Progenitor cell of endocrine pancreas (in vitro differentiated cells): ENCODE measurements around the gene IL6ST. TPM values are rescaled to one million over a fixed set of nuclear protein-coding genes. Genes with fewer than 3 reads are reported as not detected.

ENCODE experiments used
- DNase-seq: peaks from one replicate; pipeline ENCODE4 v3.0.0; 2021; ENCODE audit warnings: low spot score; ENCODE audit not compliant: unreplicated experiment
- H3K27ac Mint-ChIP-seq: 2 replicates; pipeline ENCODE4 v1.8.0; 2021; ENCODE audit warnings: mild to moderate bottlenecking, moderate library complexity, mixed read lengths
- H3K27me3 Mint-ChIP-seq: 2 replicates; pipeline ENCODE4 v1.8.0; 2021; ENCODE audit warnings: mixed read lengths
- H3K36me3 Mint-ChIP-seq: 2 replicates; pipeline ENCODE4 v1.8.0; 2022; ENCODE audit warnings: mixed read lengths; ENCODE audit not compliant: insufficient read depth
- H3K4me1 Mint-ChIP-seq: 2 replicates; pipeline ENCODE4 v1.8.0; 2021; ENCODE audit warnings: low read depth, mixed read lengths
- H3K4me3 Mint-ChIP-seq: 2 replicates; pipeline ENCODE4 v1.8.0; 2021; ENCODE audit warnings: low read depth, mild to moderate bottlenecking, moderate library complexity, mixed read lengths
- H3K9me3 Mint-ChIP-seq: 2 replicates; pipeline ENCODE4 v1.8.0; 2021; ENCODE audit warnings: low read depth, mixed read lengths
- total RNA-seq: library from RNA; stranded (reverse); gene quantifications from 2 replicates; pipeline ENCODE4 v1.2.1, GENCODE V29; 2021
- TF ChIP-seq, protein P1 (sequence below): fragments of 200-600 bp; sonication (generic); IDR thresholded peaks from one replicate; pipeline ENCODE4 v1.5.0; 2021; ENCODE audit warnings: antibody characterized with exemption, mild to moderate bottlenecking; ENCODE audit not compliant: unreplicated experiment

IL6ST gene
- total RNA-seq, 1 donor from 2014 or later: 53.2 TPM

DNA sequence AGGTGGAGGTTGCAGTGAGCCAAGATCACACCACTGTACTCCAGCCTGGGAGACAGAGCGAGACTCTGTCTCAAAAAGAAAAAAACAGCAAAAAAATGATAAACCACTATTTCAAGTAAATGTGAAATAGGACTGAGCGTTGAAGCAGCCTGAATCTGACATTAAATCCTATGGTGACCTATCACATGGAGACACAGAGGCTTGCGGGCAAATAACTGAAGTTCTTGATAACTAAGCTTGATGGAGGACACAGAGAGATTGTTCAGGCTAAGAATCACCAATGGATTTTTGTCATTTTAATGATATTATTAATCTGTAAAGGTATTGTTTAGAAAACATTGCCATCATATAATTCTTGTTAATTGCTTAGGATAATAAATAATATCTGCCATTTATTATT lies 15.7 kb upstream of the IL6ST start:
- Mint-ChIP-seq H3K4me3 (no peak overlapping the region), H3K4me1 (peaks cover 9% of the 10 kb centered on the region)

DNA sequence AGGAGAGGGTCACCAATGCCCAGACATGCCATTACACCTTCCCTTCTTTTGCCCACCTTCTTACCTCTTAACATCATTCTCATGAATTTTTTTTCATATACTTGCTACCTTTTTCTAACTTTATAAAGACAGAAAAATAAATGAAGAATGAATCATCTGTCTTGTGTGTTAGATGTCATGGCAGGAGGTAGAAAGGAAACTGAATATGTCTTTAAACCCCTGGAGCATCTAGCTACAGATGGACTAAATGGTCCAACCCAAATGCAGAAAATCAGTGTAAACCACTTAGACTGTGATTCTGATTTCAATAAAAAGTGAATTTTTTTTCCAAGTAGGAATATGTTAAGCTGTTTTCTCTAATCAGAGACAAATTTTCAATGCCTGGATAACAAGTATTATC lies 11.8 kb upstream of the IL6ST start:
- Mint-ChIP-seq H3K36me3 (no peaks in the 10 kb centered on the region), H3K9me3 (peaks cover 6% of the 10 kb centered on the region), H3K4me1 (peaks cover 11% of the 10 kb centered on the region), H3K4me3 (no peak overlapping the region), H3K27ac (no peak overlapping the region), H3K27me3 (no peaks in the 10 kb centered on the region)
- no peak for DNase-seq
- TF ChIP-seq, protein P1, sequence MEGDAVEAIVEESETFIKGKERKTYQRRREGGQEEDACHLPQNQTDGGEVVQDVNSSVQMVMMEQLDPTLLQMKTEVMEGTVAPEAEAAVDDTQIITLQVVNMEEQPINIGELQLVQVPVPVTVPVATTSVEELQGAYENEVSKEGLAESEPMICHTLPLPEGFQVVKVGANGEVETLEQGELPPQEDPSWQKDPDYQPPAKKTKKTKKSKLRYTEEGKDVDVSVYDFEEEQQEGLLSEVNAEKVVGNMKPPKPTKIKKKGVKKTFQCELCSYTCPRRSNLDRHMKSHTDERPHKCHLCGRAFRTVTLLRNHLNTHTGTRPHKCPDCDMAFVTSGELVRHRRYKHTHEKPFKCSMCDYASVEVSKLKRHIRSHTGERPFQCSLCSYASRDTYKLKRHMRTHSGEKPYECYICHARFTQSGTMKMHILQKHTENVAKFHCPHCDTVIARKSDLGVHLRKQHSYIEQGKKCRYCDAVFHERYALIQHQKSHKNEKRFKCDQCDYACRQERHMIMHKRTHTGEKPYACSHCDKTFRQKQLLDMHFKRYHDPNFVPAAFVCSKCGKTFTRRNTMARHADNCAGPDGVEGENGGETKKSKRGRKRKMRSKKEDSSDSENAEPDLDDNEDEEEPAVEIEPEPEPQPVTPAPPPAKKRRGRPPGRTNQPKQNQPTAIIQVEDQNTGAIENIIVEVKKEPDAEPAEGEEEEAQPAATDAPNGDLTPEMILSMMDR: no peak

More for the DNA sequence above, 15.7 kb upstream of the IL6ST start:
- Mint-ChIP-seq H3K27me3 (no peaks in the 10 kb centered on the region), H3K36me3 (no peaks in the 10 kb centered on the region), H3K9me3 (no peaks in the 10 kb centered on the region), H3K27ac (no peak overlapping the region)
- TF ChIP-seq, protein P1: no peak
- no peak for DNase-seq

GRCh38 chr5:56006094-56006493 lies 11.3 kb upstream of the IL6ST start:
- TF ChIP-seq, protein P1: no peak
- H3K36me3 Mint-ChIP-seq: no peaks in the 10 kb centered on the region
- peaks cover 6% of the 10 kb centered on the region for H3K9me3 Mint-ChIP-seq
- DNase-seq: no peak
- H3K27ac Mint-ChIP-seq: no peak overlapping the region
- no peak overlapping the region for H3K4me3 Mint-ChIP-seq
- peaks cover 11% of the 10 kb centered on the region for H3K4me1 Mint-ChIP-seq
- H3K27me3 Mint-ChIP-seq: no peaks in the 10 kb centered on the region

- DNase-seq: no peak
Measured at GRCh38 chr5:56004874-56005273, 10.1 kb upstream of the IL6ST start.

DNA sequence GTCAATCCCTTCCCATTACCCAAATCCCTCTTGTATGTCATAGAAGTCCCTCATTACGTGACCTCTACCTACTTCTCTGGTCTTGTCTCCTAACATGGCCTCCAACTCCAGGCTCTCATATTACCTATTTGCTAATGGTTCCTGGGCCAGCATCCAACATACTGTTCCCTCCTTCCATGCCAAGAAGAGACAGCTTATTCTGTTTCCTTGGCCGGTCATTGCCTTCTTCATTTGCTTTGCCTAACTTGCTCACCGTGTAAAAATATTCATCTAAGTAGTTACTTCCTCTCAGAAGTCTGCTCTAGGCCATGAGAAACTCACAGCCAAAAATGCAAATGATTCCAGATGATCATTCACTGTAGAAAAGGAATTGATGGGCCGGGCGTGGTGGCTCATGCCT lies 8.9 kb upstream of the IL6ST start:
- H3K4me3 Mint-ChIP-seq: no peak overlapping the region
- no peaks in the 10 kb centered on the region for H3K36me3 Mint-ChIP-seq
- peaks cover 17% of the 10 kb centered on the region for H3K4me1 Mint-ChIP-seq
- no peaks in the 10 kb centered on the region for H3K27me3 Mint-ChIP-seq
- H3K27ac Mint-ChIP-seq: no peak overlapping the region
- peaks cover 6% of the 10 kb centered on the region for H3K9me3 Mint-ChIP-seq
- DNase-seq: no peak
- TF ChIP-seq, protein P1: no peak

More at GRCh38 chr5:56004874-56005273, 10.1 kb upstream of the IL6ST start:
- TF ChIP-seq, protein P1: no peak
- peaks cover 14% of the 10 kb centered on the region for H3K4me1 Mint-ChIP-seq
- H3K9me3 Mint-ChIP-seq: peaks cover 6% of the 10 kb centered on the region
- H3K36me3 Mint-ChIP-seq: no peaks in the 10 kb centered on the region
- H3K4me3 Mint-ChIP-seq: no peak overlapping the region
- H3K27me3 Mint-ChIP-seq: no peaks in the 10 kb centered on the region
- H3K27ac Mint-ChIP-seq: no peak overlapping the region
